Ascending aorta (tissue), 2 donors: ENCODE results near the gene ZSCAN22. TPM values are rescaled to one million over a fixed set of nuclear protein-coding genes. Genes with fewer than 3 reads are reported as not detected.

Source experiments
- DNase-seq, 2 donors: peaks; one replicate each; pipeline ENCODE4 v3.0.0-alpha.2; 2019; ENCODE audit warnings: low spot score in 2 of 2
- H3K27ac ChIP-seq, 2 donors: fragments of 200-600 bp; sonication (generic); one replicate each; pipeline ENCODE4 v1.5.1; 2016 to 2017; ENCODE audit warnings: mild to moderate bottlenecking in 1 of 2
- H3K27me3 ChIP-seq: fragments of 200-600 bp; sonication (generic); one replicate; pipeline ENCODE4 v1.5.1; 2017
- H3K36me3 ChIP-seq, 2 donors: fragments of 200-600 bp; sonication (generic); one replicate each; pipeline ENCODE4 v1.5.1; 2016
- H3K4me1 ChIP-seq, 2 donors: fragments of 200-600 bp; sonication (generic); one replicate each; pipeline ENCODE4 v1.5.1; 2016 to 2017; ENCODE audit warnings: mild to moderate bottlenecking in 1 of 2
- H3K4me3 ChIP-seq, 2 donors: fragments of 200-600 bp; sonication (generic); one replicate each; pipeline ENCODE4 v1.5.1; 2016 to 2017; ENCODE audit warnings: mild to moderate bottlenecking in 1 of 2
- H3K9me3 ChIP-seq, 2 donors: fragments of 200-600 bp; sonication (generic); one replicate each; pipeline ENCODE4 v1.5.1; 2016
- intact Hi-C: fragments of 100-400 bp; cut with DNase I; formaldehyde crosslinking; loops from one replicate; pipeline ENCODE4 v1.15.1; 2023
- total RNA-seq: library from RNA; depleted of rRNA; stranded (reverse); fragments of >200 nt; gene quantifications from one replicate; pipeline ENCODE4 v1.1.0, GENCODE V29; 2016
- TF ChIP-seq, protein P1 (sequence below), 3 experiments: fragments of 200-600 bp in 2 of 3; fragments of 450-650 bp in 1 of 3; sonication (generic) in 2 of 3; IDR thresholded peaks; one replicate each; pipeline ENCODE4 v1.5.1; 2016 to 2019; ENCODE audit warnings: antibody characterized with exemption in 3 of 3, mild to moderate bottlenecking in 1 of 3, moderate library complexity in 1 of 3

Gene ZSCAN22
- total RNA-seq: 1.9 TPM

DNA sequence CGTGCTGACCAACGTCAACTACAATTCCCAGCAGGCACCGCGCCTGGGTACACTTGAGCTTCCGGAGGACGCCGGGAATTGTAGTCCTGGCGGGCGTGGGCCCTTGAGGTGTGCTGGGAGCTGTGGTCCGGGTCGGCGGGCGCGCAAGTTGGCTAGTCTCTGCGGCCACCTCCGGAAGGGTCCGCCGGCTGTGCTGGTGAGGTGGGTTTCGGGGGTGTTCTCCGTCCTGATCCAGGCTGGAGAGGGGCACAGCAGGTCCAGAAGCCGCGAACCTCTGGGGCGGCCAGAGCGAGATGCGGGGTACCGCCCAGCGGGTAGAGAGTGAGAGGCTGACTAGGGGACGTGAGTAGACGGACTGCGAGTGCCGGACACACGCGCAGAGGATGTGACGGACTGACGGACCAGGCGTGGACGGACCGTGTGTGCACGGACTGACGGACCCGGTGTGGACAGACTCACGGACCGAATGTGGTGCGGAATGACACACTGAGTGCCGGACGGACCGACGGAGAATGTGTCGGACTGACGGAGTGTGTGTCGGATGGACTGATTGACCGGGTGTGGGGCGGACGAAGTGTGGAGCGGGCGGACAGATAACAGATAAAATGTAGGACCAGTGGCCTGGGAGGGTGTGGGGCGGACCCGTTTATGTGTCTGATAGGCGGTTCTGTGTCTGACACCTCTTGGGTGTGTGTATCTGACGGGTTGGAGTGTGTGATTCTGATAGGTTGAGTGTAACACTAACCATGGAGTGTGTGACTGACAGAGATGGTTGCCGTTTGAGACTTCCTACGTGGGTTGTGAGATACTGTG is at the start of gene ZSCAN22:
ZSCAN22 (plus strand) TSS at position 81 of the 813 bp plus-strand sequence. CDS start 7,809 bp downstream, outside the sequence.
- Histone ChIP-seq H3K4me1 (peaks cover 4 to 13% of the 10 kb centered on the region in 2 donors), H3K36me3 (no peaks in the 10 kb centered on the region), H3K27ac (peak within 1 kb of the TSS; percentile 91 to 96), H3K9me3 (no peaks in the 10 kb centered on the region), H3K4me3 (peak within 1 kb of the TSS; percentile 91 to 92), H3K27me3 (no peaks in the 10 kb centered on the region)
- peak; percentile 78 to 98 for DNase-seq
- intact Hi-C loops: loop anchor here (1.0 kb wide), 6 partner anchors 22 to 192 kb away; partner anchors contain the start of genes ERVK3-1, ZBTB45, ZNF132 and ZNF497
- TF ChIP-seq, protein P1, sequence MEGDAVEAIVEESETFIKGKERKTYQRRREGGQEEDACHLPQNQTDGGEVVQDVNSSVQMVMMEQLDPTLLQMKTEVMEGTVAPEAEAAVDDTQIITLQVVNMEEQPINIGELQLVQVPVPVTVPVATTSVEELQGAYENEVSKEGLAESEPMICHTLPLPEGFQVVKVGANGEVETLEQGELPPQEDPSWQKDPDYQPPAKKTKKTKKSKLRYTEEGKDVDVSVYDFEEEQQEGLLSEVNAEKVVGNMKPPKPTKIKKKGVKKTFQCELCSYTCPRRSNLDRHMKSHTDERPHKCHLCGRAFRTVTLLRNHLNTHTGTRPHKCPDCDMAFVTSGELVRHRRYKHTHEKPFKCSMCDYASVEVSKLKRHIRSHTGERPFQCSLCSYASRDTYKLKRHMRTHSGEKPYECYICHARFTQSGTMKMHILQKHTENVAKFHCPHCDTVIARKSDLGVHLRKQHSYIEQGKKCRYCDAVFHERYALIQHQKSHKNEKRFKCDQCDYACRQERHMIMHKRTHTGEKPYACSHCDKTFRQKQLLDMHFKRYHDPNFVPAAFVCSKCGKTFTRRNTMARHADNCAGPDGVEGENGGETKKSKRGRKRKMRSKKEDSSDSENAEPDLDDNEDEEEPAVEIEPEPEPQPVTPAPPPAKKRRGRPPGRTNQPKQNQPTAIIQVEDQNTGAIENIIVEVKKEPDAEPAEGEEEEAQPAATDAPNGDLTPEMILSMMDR (IDR thresholded peaks at IDR 0.05): no peak

DNA sequence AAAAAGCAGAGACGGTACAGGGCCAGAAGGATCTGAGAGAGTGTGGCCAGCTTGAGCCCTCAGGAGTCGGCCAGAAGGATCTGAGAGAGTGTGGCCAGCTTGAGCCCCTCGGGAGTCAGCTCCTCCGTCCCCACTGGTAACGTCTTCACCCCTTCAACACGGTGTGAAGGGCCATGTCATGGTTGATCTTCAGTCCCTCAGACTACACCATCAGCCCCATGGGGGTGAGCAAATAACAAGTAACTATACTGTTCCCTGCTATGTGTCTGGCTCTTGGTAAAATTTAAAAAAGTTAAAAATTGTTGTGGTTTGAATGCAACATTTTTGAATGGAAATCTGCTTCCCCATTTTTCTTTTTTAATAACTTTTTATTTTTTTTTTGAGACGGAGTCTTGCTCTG is 49.6 kb upstream of the ZSCAN22 start:
- Histone ChIP-seq H3K4me3 (peak overlapping the region in 1 of 2 donors; percentile 96), H3K27ac (no peak overlapping the region), H3K4me1 (no peaks in the 10 kb centered on the region), H3K27me3 (no peaks in the 10 kb centered on the region), H3K9me3 (peaks cover 23 to 68% of the 10 kb centered on the region in 2 donors), H3K36me3 (peaks cover 11 to 29% of the 10 kb centered on the region in 2 donors)
- TF ChIP-seq, protein P1 (IDR thresholded peaks at IDR 0.05): no peak
- intact Hi-C loops: no loop called here
- DNase-seq: no peak

DNA sequence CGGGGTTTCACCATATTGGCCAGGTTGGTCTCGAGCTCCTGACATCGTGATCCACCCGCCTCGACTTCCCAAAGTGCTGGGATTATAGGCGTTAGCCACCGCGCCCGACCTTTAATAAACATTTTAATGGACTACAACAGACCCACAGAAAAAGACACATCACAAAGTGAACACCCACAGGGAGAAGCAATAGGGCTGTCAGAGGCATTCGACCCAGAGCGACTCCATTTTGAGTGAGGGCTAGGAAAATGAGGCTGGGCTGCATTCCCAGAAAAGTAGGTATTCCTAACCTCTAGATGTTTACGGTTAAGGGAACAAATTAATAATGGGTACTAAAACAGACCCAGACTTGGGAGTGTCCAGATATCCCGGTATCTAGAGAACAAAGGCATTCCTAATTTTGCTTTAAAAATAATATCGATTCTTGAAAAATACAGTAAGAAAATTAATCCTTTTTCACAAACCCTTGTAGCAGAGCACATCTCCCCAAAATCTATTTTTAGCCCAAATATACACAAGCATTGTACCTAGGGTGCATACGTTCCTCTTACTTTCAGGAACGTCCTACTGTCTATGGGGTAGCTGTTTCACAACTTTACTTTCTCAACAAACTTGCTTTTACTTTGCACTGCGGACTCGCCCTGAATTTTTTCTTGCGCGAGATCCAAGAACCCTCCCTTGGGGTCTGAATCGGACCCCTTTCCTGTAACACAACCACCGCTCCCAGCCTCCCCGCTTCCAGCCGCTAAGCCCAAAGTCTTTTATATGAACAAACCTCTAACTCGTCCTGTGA is 48.9 kb upstream of the ZSCAN22 start:
- Histone ChIP-seq H3K27me3 (no peaks in the 10 kb centered on the region), H3K27ac (peak overlapping the region; percentile 77 to 92), H3K9me3 (peaks cover 16 to 61% of the 10 kb centered on the region in 2 donors), H3K36me3 (peaks cover 4 to 26% of the 10 kb centered on the region in 2 donors), H3K4me3 (peak overlapping the region; percentile 67 to 96), H3K4me1 (no peaks in the 10 kb centered on the region)
- TF ChIP-seq, protein P1 (IDR thresholded peaks at IDR 0.05): no peak
- DNase-seq: no peak
- intact Hi-C loops: loop anchor here (1.0 kb wide), 3 partner anchors 27 to 95 kb away; partner anchors contain the start of genes ERVK3-1, ZNF274 and ZSCAN22

DNA sequence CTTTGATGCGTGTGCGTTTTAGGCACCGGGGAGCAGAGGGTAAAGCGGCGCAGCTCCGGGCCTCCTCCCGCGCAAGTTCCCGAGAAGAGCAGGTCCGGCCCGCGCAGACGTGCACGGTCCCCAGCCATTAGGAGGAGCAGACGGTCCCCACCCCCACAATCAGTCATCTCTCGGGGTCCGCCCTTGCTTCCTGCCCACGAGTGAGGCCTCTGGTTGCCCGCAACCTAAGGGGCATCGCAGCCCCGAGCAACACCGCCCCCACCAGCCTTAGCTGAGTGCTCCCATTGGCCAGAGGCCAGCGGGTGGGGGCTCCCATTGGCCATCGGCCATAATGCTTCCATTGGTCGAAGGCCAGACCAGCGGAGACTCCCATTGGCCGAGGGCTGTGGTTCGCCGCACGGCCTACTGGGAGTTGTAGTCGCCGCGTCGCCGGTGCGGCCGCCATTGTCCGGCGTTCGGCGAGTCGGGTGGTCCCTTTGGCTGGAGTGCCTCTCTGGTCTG is 48.2 kb upstream of the ZSCAN22 start, which contains the start of gene ZNF8:
ZNF8 (plus strand) TSS at position 415 of the 501 bp plus-strand sequence. CDS start 127 bp downstream, outside the sequence.
- Histone ChIP-seq H3K9me3 (peaks cover 10 to 54% of the 10 kb centered on the region in 2 donors), H3K4me3 (peak within 1 kb of the TSS; percentile 67 to 96), H3K4me1 (no peaks in the 10 kb centered on the region), H3K36me3 (peaks cover 3 to 23% of the 10 kb centered on the region in 2 donors), H3K27ac (peak within 1 kb of the TSS; percentile 77 to 92), H3K27me3 (no peaks in the 10 kb centered on the region)
- TF ChIP-seq, protein P1 (IDR thresholded peaks at IDR 0.05): peak in 1 of 3 experiments; percentile 14
- peak; percentile 91 to 98 for DNase-seq
- intact Hi-C loops: loop anchor here (1.0 kb wide), 3 partner anchors 27 to 95 kb away; partner anchors contain the start of genes ERVK3-1, ZNF274 and ZSCAN22
